Suprapubic skin (tissue), 4 donors: Measurements from ENCODE around the gene GPR82. TPM values are rescaled to one million over a fixed set of nuclear protein-coding genes. Genes with fewer than 3 reads are reported as not detected.

ENCODE experiments used
- DNase-seq, 2 donors: peaks; one replicate each; pipeline ENCODE4 v3.0.0-alpha.2; 2019; ENCODE audit warnings: low spot score in 2 of 2
- H3K27ac ChIP-seq: fragments of 200-600 bp; sonication (generic); one replicate; pipeline ENCODE4 v1.5.1; 2019
- H3K27me3 ChIP-seq: fragments of 200-600 bp; sonication (generic); one replicate; pipeline ENCODE4 v1.5.1; 2019
- H3K36me3 ChIP-seq: fragments of 200-600 bp; sonication (generic); one replicate; pipeline ENCODE4 v1.5.1; 2019
- H3K4me1 ChIP-seq: fragments of 200-600 bp; sonication (generic); one replicate; pipeline ENCODE4 v1.5.1; 2019
- H3K4me3 ChIP-seq: fragments of 200-600 bp; sonication (generic); one replicate; pipeline ENCODE4 v1.5.1; 2019; ENCODE audit warnings: mild to moderate bottlenecking
- H3K9me3 ChIP-seq: fragments of 200-600 bp; sonication (generic); one replicate; pipeline ENCODE4 v1.5.1; 2019
- CTCF ChIP-seq, 2 donors: fragments of 200-600 bp in 1 of 2; fragments of 450-650 bp in 1 of 2; sonication (generic) in 1 of 2; IDR thresholded peaks; one replicate each; pipeline ENCODE4 v1.5.1; 2016 to 2019; ENCODE audit warnings: antibody characterized with exemption in 2 of 2, mild to moderate bottlenecking in 1 of 2, moderate library complexity in 1 of 2
- EP300 ChIP-seq: sonication (generic); formaldehyde crosslinking; IDR thresholded peaks from one replicate; pipeline ENCODE4 v1.6.1; 2017; ENCODE audit warnings: antibody characterized with exemption
- POLR2A ChIP-seq, 2 donors: fragments of 450-650 bp; IDR thresholded peaks; one replicate each; pipeline ENCODE4 v1.6.1; 2017; ENCODE audit warnings: antibody characterized with exemption in 2 of 2, mild to moderate bottlenecking in 2 of 2, moderate library complexity in 2 of 2
- POLR2AphosphoS5 ChIP-seq, 3 donors: sonication (generic); formaldehyde crosslinking; IDR thresholded peaks; one replicate each; pipeline ENCODE4 v1.6.1; 2017; ENCODE audit warnings: antibody characterized with exemption in 3 of 3
- WGBS: methylation state at CpG from one replicate; pipeline ENCODE4 v1.1.5; 2018; 5-methylcytosine and 5-hydroxymethylcytosine counted together
- total RNA-seq, 4 donors: library from RNA; depleted of rRNA; stranded (reverse); fragments of >200 nt; gene quantifications; one replicate each; pipeline ENCODE4 v1.1.0, GENCODE V29; 2016

The GPR82 gene
- total RNA-seq, 4 donors from 2014 or later = 0.18 TPM; not detected in 3

DNA sequence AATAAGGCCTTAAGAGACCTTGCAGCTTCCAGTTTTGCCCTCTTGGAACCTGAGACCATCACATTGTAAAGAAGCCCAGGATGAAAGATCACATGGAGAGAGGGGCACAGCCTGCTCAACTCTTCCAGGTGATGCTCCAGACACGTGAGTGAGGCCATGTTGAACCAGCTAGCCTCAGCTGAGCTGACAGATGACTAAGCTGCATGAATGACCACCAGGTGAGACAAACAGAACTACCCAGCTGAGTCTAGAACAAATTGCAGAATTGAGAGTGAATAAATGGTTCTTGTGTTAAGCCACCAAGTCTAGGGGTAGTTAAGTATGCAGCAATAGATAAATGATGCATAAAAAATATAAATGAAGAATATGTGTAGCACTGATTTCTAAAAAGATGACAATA is 16.8 kb upstream of the GPR82 start:
- no peaks in the 10 kb centered on the region for H3K9me3 ChIP-seq
- no peak for TF ChIP-seq EP300
- no peak for TF ChIP-seq POLR2AphosphoS5 (IDR thresholded peaks at IDR 0.05)
- TF ChIP-seq CTCF (IDR thresholded peaks at IDR 0.05) = no peak
- no peak for TF ChIP-seq POLR2A (IDR thresholded peaks at IDR 0.05)
- no peaks in the 10 kb centered on the region for H3K4me1 ChIP-seq
- no peak overlapping the region for H3K27ac ChIP-seq
- no peaks in the 10 kb centered on the region for H3K36me3 ChIP-seq
- DNase-seq = no peak
- no peaks in the 10 kb centered on the region for H3K27me3 ChIP-seq
- WGBS = 63% methylated on average over 1 of the region's 1 CpG
- no peak overlapping the region for H3K4me3 ChIP-seq

- TF ChIP-seq EP300 (no peak), POLR2A (IDR thresholded peaks at IDR 0.05) (no peak), CTCF (IDR thresholded peaks at IDR 0.05) (no peak), POLR2AphosphoS5 (IDR thresholded peaks at IDR 0.05) (no peak)
- H3K9me3 ChIP-seq = no peaks in the 10 kb centered on the region
- DNase-seq = no peak
- no peaks in the 10 kb centered on the region for H3K4me1 ChIP-seq
- no peak overlapping the region for H3K27ac ChIP-seq
- H3K4me3 ChIP-seq = no peak overlapping the region
- WGBS = 48% methylated on average over 3 of the region's 3 CpGs
- no peaks in the 10 kb centered on the region for H3K27me3 ChIP-seq
- no peaks in the 10 kb centered on the region for H3K36me3 ChIP-seq
These were observed 15.5 kb upstream of the GPR82 start for GRCh38 chrX:41708486-41708885.

DNA sequence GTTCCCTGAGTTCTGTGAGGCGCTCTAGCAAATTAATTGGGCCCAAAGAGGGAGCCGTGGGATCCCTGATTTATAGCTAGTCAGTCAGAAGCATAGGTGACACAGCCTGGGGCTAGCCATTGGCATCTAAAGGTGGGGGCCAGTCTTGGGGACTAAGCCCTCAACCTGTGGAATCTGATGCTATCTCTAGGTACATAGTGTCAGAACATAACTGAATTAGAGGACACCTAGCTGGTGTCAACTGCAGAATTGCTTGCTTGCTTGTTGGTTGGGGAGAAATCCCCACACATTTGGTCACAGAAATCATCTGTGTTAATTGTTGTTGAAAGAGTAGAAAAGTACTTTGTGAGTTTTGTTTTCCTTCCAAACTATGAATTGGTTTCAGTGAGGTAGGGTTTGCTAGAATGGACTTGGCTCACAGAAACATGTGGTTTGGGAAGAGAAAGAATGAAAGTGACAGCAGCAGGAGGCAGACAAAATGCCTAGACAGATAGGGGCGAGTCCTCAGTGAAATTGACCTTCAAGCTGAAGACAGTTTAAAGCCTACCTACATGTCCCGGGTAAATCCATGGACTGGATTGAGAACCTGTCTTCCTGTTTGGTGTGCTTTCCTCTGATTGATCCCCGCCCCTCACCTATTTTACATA is 12.8 kb upstream of the GPR82 start:
- 76% methylated on average over 5 of the region's 5 CpGs for WGBS
- TF ChIP-seq POLR2AphosphoS5 (IDR thresholded peaks at IDR 0.05) = no peak
- TF ChIP-seq POLR2A (IDR thresholded peaks at IDR 0.05) = no peak
- TF ChIP-seq CTCF (IDR thresholded peaks at IDR 0.05) = no peak
- TF ChIP-seq EP300 = no peak

GRCh38 chrX:41716222-41716621 is 7.8 kb upstream of the GPR82 start:
- no peaks in the 10 kb centered on the region for H3K9me3 ChIP-seq
- H3K27ac ChIP-seq = no peak overlapping the region
- no peaks in the 10 kb centered on the region for H3K27me3 ChIP-seq
- TF ChIP-seq POLR2A (IDR thresholded peaks at IDR 0.05) = no peak
- H3K4me3 ChIP-seq = no peak overlapping the region
- no peaks in the 10 kb centered on the region for H3K4me1 ChIP-seq
- no peak for DNase-seq
- WGBS = 92% methylated on average over 5 of the region's 5 CpGs
- no peaks in the 10 kb centered on the region for H3K36me3 ChIP-seq

More for the DNA sequence above, 12.8 kb upstream of the GPR82 start:
- no peak for DNase-seq
- Histone ChIP-seq H3K27ac (no peak overlapping the region), H3K9me3 (no peaks in the 10 kb centered on the region), H3K36me3 (no peaks in the 10 kb centered on the region), H3K4me1 (no peaks in the 10 kb centered on the region), H3K27me3 (no peaks in the 10 kb centered on the region), H3K4me3 (no peak overlapping the region)

- 87% methylated on average over 12 of the region's 12 CpGs for WGBS
- no peaks in the 10 kb centered on the region for H3K36me3 ChIP-seq
- no peak overlapping the region for H3K4me3 ChIP-seq
- TF ChIP-seq CTCF (IDR thresholded peaks at IDR 0.05) (no peak), POLR2A (IDR thresholded peaks at IDR 0.05) (no peak), POLR2AphosphoS5 (IDR thresholded peaks at IDR 0.05) (no peak), EP300 (no peak)
- H3K4me1 ChIP-seq = no peaks in the 10 kb centered on the region
- DNase-seq = no peak
- no peaks in the 10 kb centered on the region for H3K27me3 ChIP-seq
- no peak overlapping the region for H3K27ac ChIP-seq
- H3K9me3 ChIP-seq = no peaks in the 10 kb centered on the region
These were observed 7.1 kb upstream of the GPR82 start for GRCh38 chrX:41716767-41717473.
